Peyer's patch (tissue), 4 donors: ENCODE measurements around the gene PLCL2.

Source experiments
- CTCF ChIP-seq, 6 experiments: fragments of 450-650 bp in 4 of 6; fragments of 200-600 bp in 2 of 6; sonication (generic) in 1 of 6; IDR thresholded peaks; one replicate each; pipeline ENCODE4 v1.5.1; 2017 to 2019; ENCODE audit warnings: antibody characterized with exemption in 6 of 6, mild to moderate bottlenecking in 3 of 6, moderate library complexity in 1 of 6
- POLR2A ChIP-seq, 2 donors: fragments of 450-650 bp; IDR thresholded peaks; one replicate each; pipeline ENCODE4 v1.5.1; 2017; ENCODE audit warnings: antibody characterized with exemption in 2 of 2, mild to moderate bottlenecking in 2 of 2, moderate library complexity in 2 of 2

GRCh38 chr3:17028363-17028762, 143.6 kb downstream of the PLCL2 start:
- TF ChIP-seq CTCF (IDR thresholded peaks at IDR 0.05), result no peak
- no peak for TF ChIP-seq POLR2A (IDR thresholded peaks at IDR 0.05)
